GM23248 (cell line): ENCODE data around the gene C4orf36.

Experiments used
- EZH2 ChIP-seq: fragments of 200-600 bp; sonication (generic); IDR thresholded peaks from 2 replicates; pipeline ENCODE4 v1.6.1; 2018; ENCODE audit warnings: antibody characterized with exemption, mild to moderate bottlenecking; ENCODE audit not compliant: insufficient read depth, poor library complexity, severe bottlenecking
- EZH2phosphoT487 ChIP-seq: fragments of 200-600 bp; sonication (generic); IDR thresholded peaks from 2 replicates; pipeline ENCODE4 v1.6.1; 2018; ENCODE audit warnings: antibody characterized with exemption, moderate library complexity, mild to moderate bottlenecking, low read depth; ENCODE audit not compliant: insufficient read depth

GRCh38 chr4:86934771-86935565 is 42.7 kb upstream of the C4orf36 start, which contains the start of gene AFF1:
- TF ChIP-seq EZH2, result no peak
- TF ChIP-seq EZH2phosphoT487, result no peak
